ENCODE measurements around the gene GTF2H4.
"Not testable (repeated sequence)": the region's sequence is repeated elsewhere in the genome, so short reads cannot be mapped to it uniquely, and the experiment has no call there.

The GTF2H4 gene

GRCh38 chr6:30908700-30909099 is 693 bp downstream of the GTF2H4 start:
- H3K27ac Mint-ChIP-seq: no peak overlapping the region

GRCh38 chr6:30910473-30910872 is 2.5 kb downstream of the GTF2H4 start:
- H3K9me3 Mint-ChIP-seq; H3K4me3 Mint-ChIP-seq; DNase-seq; H3K27me3 Mint-ChIP-seq (ENCODE audit: low read depth, poor library complexity); H3K27ac Mint-ChIP-seq: not testable (repeated sequence)
- H3K4me1 Mint-ChIP-seq: peaks cover 48% of the 10 kb centered on the region
- H3K36me3 Mint-ChIP-seq (ENCODE audit: low read depth): peaks cover 35% of the 10 kb centered on the region

More at GRCh38 chr6:30908700-30909099, 693 bp downstream of the GTF2H4 start:
- peak overlapping the region; percentile 100 for H3K4me3 Mint-ChIP-seq
- peaks cover 5% of the 10 kb centered on the region for H3K27me3 Mint-ChIP-seq (ENCODE audit: low read depth, poor library complexity)
- TF ChIP-seq, protein P1, sequence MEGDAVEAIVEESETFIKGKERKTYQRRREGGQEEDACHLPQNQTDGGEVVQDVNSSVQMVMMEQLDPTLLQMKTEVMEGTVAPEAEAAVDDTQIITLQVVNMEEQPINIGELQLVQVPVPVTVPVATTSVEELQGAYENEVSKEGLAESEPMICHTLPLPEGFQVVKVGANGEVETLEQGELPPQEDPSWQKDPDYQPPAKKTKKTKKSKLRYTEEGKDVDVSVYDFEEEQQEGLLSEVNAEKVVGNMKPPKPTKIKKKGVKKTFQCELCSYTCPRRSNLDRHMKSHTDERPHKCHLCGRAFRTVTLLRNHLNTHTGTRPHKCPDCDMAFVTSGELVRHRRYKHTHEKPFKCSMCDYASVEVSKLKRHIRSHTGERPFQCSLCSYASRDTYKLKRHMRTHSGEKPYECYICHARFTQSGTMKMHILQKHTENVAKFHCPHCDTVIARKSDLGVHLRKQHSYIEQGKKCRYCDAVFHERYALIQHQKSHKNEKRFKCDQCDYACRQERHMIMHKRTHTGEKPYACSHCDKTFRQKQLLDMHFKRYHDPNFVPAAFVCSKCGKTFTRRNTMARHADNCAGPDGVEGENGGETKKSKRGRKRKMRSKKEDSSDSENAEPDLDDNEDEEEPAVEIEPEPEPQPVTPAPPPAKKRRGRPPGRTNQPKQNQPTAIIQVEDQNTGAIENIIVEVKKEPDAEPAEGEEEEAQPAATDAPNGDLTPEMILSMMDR (IDR thresholded peaks at IDR 0.05): no peak
- DNase-seq: no peak
- peaks cover 34% of the 10 kb centered on the region for H3K4me1 Mint-ChIP-seq
- peaks cover 35% of the 10 kb centered on the region for H3K36me3 Mint-ChIP-seq (ENCODE audit: low read depth)
- no peaks in the 10 kb centered on the region for H3K9me3 Mint-ChIP-seq

DNA sequence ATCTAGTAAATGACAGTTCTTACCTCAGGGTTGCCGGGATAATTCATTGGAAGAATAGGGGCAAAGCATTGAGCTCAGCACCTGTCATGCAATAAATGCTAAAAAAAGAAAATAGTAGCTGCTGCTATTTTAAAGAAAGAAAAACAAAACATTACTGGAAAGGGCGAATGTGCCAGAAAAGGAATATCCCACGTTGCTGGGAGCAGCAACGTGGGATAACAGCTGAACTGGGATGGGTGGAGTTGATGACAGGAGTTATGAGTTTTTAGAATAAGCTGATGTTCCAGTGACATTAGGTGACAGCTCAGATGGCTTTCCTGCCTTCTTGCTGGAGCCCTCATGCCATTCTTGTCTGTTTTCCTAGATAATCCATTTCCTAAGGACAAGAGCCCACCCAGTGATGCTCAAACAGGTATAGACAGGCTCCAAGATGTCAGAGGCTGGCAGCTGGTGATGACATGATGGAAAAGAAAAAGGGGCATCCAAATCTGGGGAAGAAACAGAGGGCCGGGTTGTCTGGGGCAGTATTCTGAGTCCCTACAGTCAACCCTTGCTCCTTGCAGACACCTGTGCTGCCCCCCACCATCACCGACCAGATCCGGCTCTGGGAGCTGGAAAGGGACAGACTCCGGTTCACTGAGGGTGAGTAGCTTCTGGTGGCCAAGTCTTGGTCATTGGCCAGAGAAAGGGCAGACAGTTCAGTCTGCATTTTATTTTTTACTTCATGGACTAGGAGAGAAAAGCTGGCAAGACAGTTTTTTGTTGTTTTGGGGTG is 4.9 kb downstream of the GTF2H4 start:
- H3K4me1 Mint-ChIP-seq: peaks cover 61% of the 10 kb centered on the region
- H3K9me3 Mint-ChIP-seq: no peaks in the 10 kb centered on the region
- TF ChIP-seq, protein P1 (IDR thresholded peaks at IDR 0.05): no peak
- peaks cover 56% of the 10 kb centered on the region for H3K36me3 Mint-ChIP-seq (ENCODE audit: low read depth)
- H3K27me3 Mint-ChIP-seq (ENCODE audit: low read depth, poor library complexity): peaks cover 5% of the 10 kb centered on the region
- no peak for DNase-seq
- H3K4me3 Mint-ChIP-seq: peak overlapping the region; percentile 86
- no peak overlapping the region for H3K27ac Mint-ChIP-seq

DNA sequence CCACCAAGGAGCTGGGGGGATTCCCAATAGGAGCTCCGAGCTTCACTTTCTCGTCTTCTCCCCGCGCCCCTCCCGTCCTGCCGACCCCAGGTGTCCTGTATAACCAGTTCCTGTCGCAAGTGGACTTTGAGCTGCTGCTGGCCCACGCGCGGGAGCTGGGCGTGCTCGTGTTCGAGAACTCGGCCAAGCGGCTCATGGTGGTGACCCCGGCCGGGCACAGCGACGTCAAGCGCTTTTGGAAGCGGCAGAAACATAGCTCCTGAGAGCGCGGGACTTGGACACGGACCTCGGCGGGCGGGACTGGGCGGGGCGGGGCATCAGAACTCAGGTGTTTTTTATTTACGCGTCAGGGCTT is 5.7 kb downstream of the GTF2H4 start:
- Mint-ChIP-seq H3K36me3 (ENCODE audit: low read depth) (peaks cover 56% of the 10 kb centered on the region), H3K4me1 (peaks cover 54% of the 10 kb centered on the region), H3K27ac (no peak overlapping the region), H3K9me3 (no peaks in the 10 kb centered on the region), H3K4me3 (peak overlapping the region; percentile 86), H3K27me3 (ENCODE audit: low read depth, poor library complexity) (peaks cover 2% of the 10 kb centered on the region)
- no peak for DNase-seq
- TF ChIP-seq, protein P1 (IDR thresholded peaks at IDR 0.05): no peak

DNA sequence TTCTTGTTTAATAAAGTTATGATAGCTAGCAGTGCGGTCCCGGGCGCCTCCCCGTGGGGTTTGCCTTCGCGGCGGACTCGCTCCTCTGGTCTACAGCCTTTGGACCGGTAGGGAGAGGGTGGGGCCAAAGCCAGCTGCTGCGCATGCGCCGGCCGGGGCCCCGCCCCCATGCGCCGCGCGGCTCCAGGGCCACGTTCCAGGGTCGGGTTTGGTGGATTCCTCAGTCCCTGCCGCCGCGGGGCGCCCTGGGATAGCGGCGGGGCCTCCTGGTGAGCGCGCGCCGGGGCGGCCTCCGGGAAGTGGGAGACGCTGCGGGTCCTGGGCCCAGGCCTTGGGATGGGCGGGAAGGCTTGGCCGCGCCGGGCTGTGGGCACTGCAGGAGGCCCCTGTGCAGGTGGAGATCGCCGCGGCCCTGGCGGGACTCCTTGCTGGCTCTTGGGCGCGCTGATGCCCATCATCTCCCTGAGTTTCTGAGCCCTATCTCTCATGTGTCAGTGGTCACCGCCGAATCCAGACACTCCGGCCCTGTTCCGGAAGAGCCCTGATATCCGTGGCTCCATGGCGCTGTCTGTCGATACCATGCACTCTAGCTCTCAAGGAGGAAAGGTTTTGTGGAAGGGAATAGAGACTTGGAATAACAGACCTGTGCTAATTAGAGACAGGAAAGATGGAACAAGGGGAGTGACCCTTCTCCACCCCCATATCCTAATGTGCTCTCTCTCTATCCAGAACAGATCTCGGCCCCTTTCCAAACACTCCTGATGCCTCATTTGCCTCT is 6.3 kb downstream of the GTF2H4 start, which contains the start of gene VARS2:
Gene VARS2 (plus strand): TSS at position 163 of the 778 bp plus-strand sequence. CDS start 599 bp downstream, at position 762.
- TF ChIP-seq, protein P1 (IDR thresholded peaks at IDR 0.05): no peak

GRCh38 chr6:30914854-30915590 is 7.0 kb downstream of the GTF2H4 start:
- TF ChIP-seq, protein P1 (IDR thresholded peaks at IDR 0.05): no peak
- peak overlapping the region; percentile 74 for H3K27ac Mint-ChIP-seq
- H3K36me3 Mint-ChIP-seq (ENCODE audit: low read depth): peaks cover 52% of the 10 kb centered on the region
- H3K4me1 Mint-ChIP-seq: peaks cover 43% of the 10 kb centered on the region
- peak overlapping the region; percentile 86 for H3K4me3 Mint-ChIP-seq
- no peak for DNase-seq
- no peaks in the 10 kb centered on the region for H3K9me3 Mint-ChIP-seq
- H3K27me3 Mint-ChIP-seq (ENCODE audit: low read depth, poor library complexity): peaks cover 2% of the 10 kb centered on the region

More for the DNA sequence above, 6.3 kb downstream of the GTF2H4 start, which contains the start of gene VARS2:
- Mint-ChIP-seq H3K27ac (peak within 1 kb of the TSS; percentile 74), H3K9me3 (no peaks in the 10 kb centered on the region), H3K36me3 (ENCODE audit: low read depth) (peaks cover 52% of the 10 kb centered on the region), H3K27me3 (ENCODE audit: low read depth, poor library complexity) (peaks cover 2% of the 10 kb centered on the region), H3K4me1 (peaks cover 48% of the 10 kb centered on the region), H3K4me3 (peak within 1 kb of the TSS; percentile 86)
- DNase-seq: peak; percentile 92

Data from nephron progenitor cell (in vitro differentiated cells).